GM12878 (cell line): ENCODE results near the gene HINFP. TPM values are rescaled to one million over a fixed set of nuclear protein-coding genes. Genes with fewer than 3 reads are reported as not detected.

Experiments
- ATAC-seq: fragments of 200-7000 bp; cut with Tn5 transposase; 3 replicates; pipeline ENCODE4 v1.9.1; 2020; ENCODE audit warnings: mild to moderate bottlenecking, moderate library complexity
- BruUV-seq: library from RNA; stranded (reverse); fragments of 400-500 nt; replicated peaks from 2 replicates; lab custom pipeline; 2021; lab: Mats Ljungman, UMichigan
- CTCF ChIA-PET: fragments of 300-600 bp; sonication (Branson Sonifier 250); formaldehyde crosslinking; extraction: SDS; loops from one replicate; lab custom pipeline; 2021; ENCODE audit warnings: inconsistent platforms; lab: Yijun Ruan, JAX
- POLR2A ChIA-PET: fragments of 350-600 bp; formaldehyde crosslinking; extraction: SDS; loops from one replicate; lab custom pipeline; 2021; ENCODE audit warnings: inconsistent platforms; lab: Charles Lee
- RAD21 ChIA-PET: fragments of 300-600 bp; sonication (Branson Sonifier 250); formaldehyde crosslinking; loops from one replicate; lab custom pipeline; 2023; ENCODE audit warnings: antibody characterized with exemption; ENCODE audit not compliant: unreplicated experiment; lab: Charles Lee
- SMC1A ChIA-PET: fragments of 300-600 bp; sonication (Branson Sonifier 250); formaldehyde crosslinking; loops from one replicate; lab custom pipeline; 2023; ENCODE audit not compliant: unreplicated experiment, uncharacterized antibody; lab: Charles Lee
- DNase-seq: peaks from one replicate; pipeline ENCODE4 v3.0.0-alpha.2; 2011; ENCODE audit warnings: low read depth, low spot score
- FAIRE-seq: peaks from 3 replicates; lab custom pipeline; 2011; peaks lifted over from hg19 to GRCh38; lab: Jason Lieb, UNC
- H2AFZ ChIP-seq: 2 replicates; pipeline ENCODE4 v1.6.0; 2011; ENCODE audit warnings: low read depth, low read length, control low read depth; ENCODE audit not compliant: control insufficient read depth
- H3K27ac ChIP-seq: 2 replicates; pipeline ENCODE4 v1.5.1; 2011; ENCODE audit warnings: control low read depth; ENCODE audit not compliant: control insufficient read depth, insufficient read depth
- H3K27me3 ChIP-seq, 2 experiments: replicated peaks in 1 of 2; 2 replicates each; pipeline versions ENCODE4 v1.6.0 to v1.6.1; 2011; ENCODE audit warnings: low read length in 1 of 2; ENCODE audit not compliant: control insufficient read depth in 2 of 2, insufficient read depth in 2 of 2
- H3K36me3 ChIP-seq, 2 experiments: 2 replicates each; pipeline ENCODE4 v1.5.1; 2011; ENCODE audit warnings: low read length in 1 of 2; ENCODE audit not compliant: control insufficient read depth in 2 of 2, insufficient read depth in 2 of 2
- H3K4me1 ChIP-seq: 2 replicates; pipeline ENCODE4 v1.6.1; 2011; ENCODE audit warnings: mild to moderate bottlenecking, low read length, moderate library complexity, mixed read lengths; ENCODE audit not compliant: control insufficient read depth, insufficient read depth
- H3K4me2 ChIP-seq: 2 replicates; pipeline ENCODE4 v1.6.0; 2011; ENCODE audit warnings: control low read depth; ENCODE audit not compliant: control insufficient read depth, insufficient read depth
- H3K4me3 ChIP-seq: fragments of 200-600 bp; sonication (generic); 2 replicates; pipeline ENCODE4 v1.5.1; 2016
- H3K79me2 ChIP-seq: 2 replicates; pipeline ENCODE4 v1.6.0; 2011; ENCODE audit warnings: low read length; ENCODE audit not compliant: control insufficient read depth, insufficient read depth
- H3K9ac ChIP-seq: 2 replicates; pipeline ENCODE4 v1.8.0; 2011; ENCODE audit warnings: low read length, control low read depth, mixed read lengths; ENCODE audit not compliant: control insufficient read depth, insufficient read depth
- H3K9me3 ChIP-seq: replicated peaks from 3 replicates; pipeline ENCODE4 v1.5.1; 2011; ENCODE audit warnings: mild to moderate bottlenecking, low read length; ENCODE audit not compliant: control insufficient read depth, insufficient read depth
- H4K20me1 ChIP-seq: 2 replicates; pipeline ENCODE4 v1.6.0; 2011; ENCODE audit not compliant: control insufficient read depth, insufficient read depth
- CTCF ChIP-seq, 3 experiments: IDR thresholded peaks in 2 of 3; conservative IDR thresholded peaks in 1 of 3; 2 replicates each; pipeline ENCODE4 v1.5.1; 2011; ENCODE audit warnings: low read depth in 3 of 3, low read length in 3 of 3, mild to moderate bottlenecking in 3 of 3, control low read depth in 2 of 3, moderate library complexity in 2 of 3, inconsistent platforms in 1 of 3, mixed read lengths in 1 of 3; ENCODE audit not compliant: control insufficient read depth in 2 of 3, insufficient read depth in 1 of 3; ENCODE audit errors: extremely low read depth in 1 of 3
- IKZF2 ChIP-seq, 2 experiments: fragments of 450-650 bp; IDR thresholded peaks; 2 replicates each; pipeline ENCODE4 v1.6.1; 2017; ENCODE audit warnings: mild to moderate bottlenecking in 2 of 2, moderate library complexity in 2 of 2
- KLF5 ChIP-seq: fragments of 450-650 bp; IDR thresholded peaks from 2 replicates; pipeline ENCODE4 v1.6.1; 2014; ENCODE audit warnings: mild to moderate bottlenecking; ENCODE audit not compliant: partially characterized antibody
- RAD21 ChIP-seq: IDR thresholded peaks from 2 replicates; pipeline ENCODE4 v1.6.1; 2011; ENCODE audit warnings: mild to moderate bottlenecking, low read depth, low read length, moderate library complexity; ENCODE audit not compliant: insufficient read depth
- SMC3 ChIP-seq: IDR thresholded peaks from 2 replicates; pipeline ENCODE4 v1.6.1; 2011; ENCODE audit warnings: low read length, improper control_type of control experiment, borderline replicate concordance
- WGBS: methylation state at CpG from one replicate; pipeline ENCODE4 v1.1.6; 2016; ENCODE audit warnings: low lambda C conversion rate; ENCODE audit not compliant: insufficient replicate concordance, insufficient coverage; ENCODE audit errors: missing lambda C conversion rate; 5-methylcytosine and 5-hydroxymethylcytosine counted together
- in situ Hi-C: fragments of 300-500 bp; cut with MboI; formaldehyde crosslinking; loops from 9 replicates; pipeline ENCODE4 v1.14.3; 2018; ENCODE audit warnings: mixed read lengths
- intact Hi-C: fragments of 100-400 bp; cut with micrococcal nuclease; formaldehyde crosslinking; loops from one replicate; pipeline ENCODE4 v1.14.2; 2022; ENCODE audit not compliant: unreplicated experiment
- polyA plus RNA-seq, 11 experiments: library from polyadenylated mRNA; depleted of rRNA in 4 of 11; unstranded in 6 of 11; stranded (reverse) in 5 of 11; fragments of >200 nt; fragmentation: Nextera tagmentation in 4 of 11; fragmentation: Illumina TruSeq in 1 of 11; extraction: Ambion mirVana in 4 of 11; extraction: Trizol in 1 of 11; gene quantifications; 1 replicate in 1 of 11; 2 replicates in 10 of 11; pipeline versions ENCODE4 v1.2.1 to v1.2.3, GENCODE V29; 2011 to 2016; ENCODE audit warnings: inconsistent platforms in 2 of 11, missing spikeins in 2 of 11, low read depth in 1 of 11
- total RNA-seq, 4 experiments: library from RNA; depleted of rRNA in 3 of 4; stranded (reverse); fragments of >200 nt in 3 of 4; fragmentation: Illumina TruSeq in 1 of 4; extraction: Trizol in 1 of 4; gene quantifications; 2 replicates each; pipeline versions ENCODE4 v1.2.1 to v1.2.3, GENCODE V29; 2013 to 2021
- TF ChIP-seq, protein P1 (sequence below): fragments of 450-650 bp; IDR thresholded peaks from 2 replicates; pipeline ENCODE4 v1.6.1; 2014; ENCODE audit warnings: mild to moderate bottlenecking

Gene HINFP
- total and polyA plus RNA-seq, 10 of the 15 experiments (the other 5 are each of a cell fraction or from before 2014, with no cell fraction given) = 13.1 to 26.3 (median 18.6) TPM

DNA sequence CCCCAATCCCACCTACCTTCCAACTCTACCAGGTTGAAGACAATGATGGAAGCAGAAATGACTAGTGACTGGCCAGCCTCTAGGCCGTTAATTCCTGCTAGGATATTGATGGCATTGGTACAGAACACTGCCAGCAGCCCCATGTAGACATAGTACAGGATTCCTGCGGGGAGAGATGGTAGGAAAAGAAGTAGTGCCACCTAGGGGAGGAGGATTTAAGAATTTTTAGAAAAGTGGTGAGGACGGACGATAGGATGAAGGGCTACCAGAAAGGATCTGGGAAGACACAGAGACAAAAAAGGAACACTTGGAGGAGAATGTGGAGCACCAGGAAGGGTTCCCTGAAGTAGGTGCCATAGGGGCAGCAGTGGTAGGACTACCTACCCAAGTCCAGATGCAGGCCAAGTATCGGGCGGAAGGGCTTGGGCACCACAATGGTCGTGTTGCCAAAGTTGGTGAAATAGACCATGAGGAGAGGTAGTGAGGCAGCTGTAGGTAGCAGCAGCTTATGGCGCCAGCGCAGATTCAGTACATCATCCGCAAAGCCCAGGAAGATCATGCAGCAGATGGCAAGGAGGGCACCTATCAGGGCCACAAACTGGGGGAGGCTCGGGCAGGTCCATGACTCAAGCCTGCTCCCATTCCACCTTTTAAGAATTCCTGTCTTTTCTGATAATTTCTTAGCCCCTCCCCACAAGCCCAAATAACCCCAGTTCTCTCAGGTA is 21.0 kb upstream of the HINFP start:
- ChIA-PET RAD21 (interaction anchor here (0.8 kb wide), 1 partner anchor 8 kb away, joined by 3 read pairs; no protein-coding TSS in a partner anchor), CTCF (interaction anchor here (0.7 to 1.7 kb wide), 7 partner anchors 9 to 221 kb away, joined by 3 to 13 read pairs (median 4); partner anchors contain the start of genes HINFP and VPS11), SMC1A (interaction anchor here (1.1 kb wide), 1 partner anchor 16 kb away, joined by 3 read pairs; the partner anchor contains the start of gene HMBS), POLR2A (interaction anchor here (1.0 to 6.8 kb wide), 4 partner anchors 11 to 82 kb away, joined by 3 to 69 read pairs (median 4); partner anchors contain the start of genes HMBS and TRAPPC4)
- Histone ChIP-seq H4K20me1 (no peaks in the 10 kb centered on the region), H3K4me1 (peaks cover 20% of the 10 kb centered on the region), H3K79me2 (peaks cover 23% of the 10 kb centered on the region), H3K9ac (peak overlapping the region; percentile 87), H3K4me3 (peak overlapping the region; percentile 97), H3K27me3 (no peaks in the 10 kb centered on the region), H3K27ac (no peak overlapping the region), H3K36me3 (peaks cover 6 to 7% of the 10 kb centered on the region in 2 experiments; a peak in 3 of 4 replicates), H3K9me3 (no peaks in the 10 kb centered on the region), H3K4me2 (peak overlapping the region; percentile 90), H2AFZ (peak overlapping the region; percentile 26; the same call in 1 of the 2 replicates)
- 26% methylated on average over 11 of the region's 11 CpGs for WGBS
- peak; percentile 23; the same call in 1 of the 2 replicates for TF ChIP-seq SMC3
- peak; percentile 30 to 45 (median 31); a peak in 4 of 6 replicates for TF ChIP-seq CTCF (IDR thresholded peaks at IDR 0.05 in 2 of 3, conservative IDR thresholded peaks at IDR 0.05 in 1 of 3; ENCODE audit: control insufficient read depth in 2 of 3, extremely low read depth in 1 of 3, insufficient read depth in 1 of 3, low read depth in 3 of 3, low read length in 3 of 3)
- TF ChIP-seq, protein P1, sequence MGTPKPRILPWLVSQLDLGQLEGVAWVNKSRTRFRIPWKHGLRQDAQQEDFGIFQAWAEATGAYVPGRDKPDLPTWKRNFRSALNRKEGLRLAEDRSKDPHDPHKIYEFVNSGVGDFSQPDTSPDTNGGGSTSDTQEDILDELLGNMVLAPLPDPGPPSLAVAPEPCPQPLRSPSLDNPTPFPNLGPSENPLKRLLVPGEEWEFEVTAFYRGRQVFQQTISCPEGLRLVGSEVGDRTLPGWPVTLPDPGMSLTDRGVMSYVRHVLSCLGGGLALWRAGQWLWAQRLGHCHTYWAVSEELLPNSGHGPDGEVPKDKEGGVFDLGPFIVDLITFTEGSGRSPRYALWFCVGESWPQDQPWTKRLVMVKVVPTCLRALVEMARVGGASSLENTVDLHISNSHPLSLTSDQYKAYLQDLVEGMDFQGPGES = no peak
- no peak for TF ChIP-seq KLF5
- TF ChIP-seq IKZF2 (IDR thresholded peaks at IDR 0.05) = peak; percentile 54 to 56
- peak; percentile 36; the same call in 1 of the 2 replicates for TF ChIP-seq RAD21
- in situ Hi-C loops (no loop called here), intact Hi-C loops (loop anchor here (5.0 kb wide), 2 partner anchors 83 to 173 kb away; partner anchors contain the start of genes BCL9L, RPS25 and TRAPPC4)
- no peak for DNase-seq
- BruUV-seq = no TSS peak
- ATAC-seq = no peak
- FAIRE-seq = no peak
